DOHH2 (cell line): ENCODE results near the gene GALR3.

ENCODE experiments used
- CTCF ChIP-seq: fragments of 200-600 bp; sonication (generic); IDR thresholded peaks from one replicate; pipeline ENCODE4 v1.5.1; 2014; ENCODE audit warnings: antibody characterized with exemption, mild to moderate bottlenecking, low read depth, low read length; ENCODE audit not compliant: poor library complexity, severe bottlenecking
- EZH2phosphoT487 ChIP-seq: fragments of 200-600 bp; sonication (generic); IDR thresholded peaks from 2 replicates; pipeline ENCODE4 v1.6.1; 2017; ENCODE audit warnings: borderline replicate concordance, mild to moderate bottlenecking, antibody characterized with exemption, low read length, moderate library complexity, mixed read lengths

- no peak for TF ChIP-seq CTCF
- no peak for TF ChIP-seq EZH2phosphoT487
Observed at GRCh38 chr22:37822079-37822833, 926 bp upstream of the GALR3 start.
